ENCODE measurements around the gene AMOTL1.

AMOTL1 gene

GRCh38 chr11:94767701-94768601, at the start of gene AMOTL1:
TSS of gene AMOTL1 (plus strand) at chr11:94768356. CDS start at chr11:94768512, 156 bp downstream.
- peak; percentile 88 for DNase-seq

GRCh38 chr11:94719876-94720275, 48.3 kb upstream of the AMOTL1 start:
- DNase-seq = no peak

GRCh38 chr11:94721565-94722292, 46.4 kb upstream of the AMOTL1 start:
- DNase-seq = no peak

- no peak for DNase-seq
These were observed 45.4 kb upstream of the AMOTL1 start for GRCh38 chr11:94722735-94723134.

- DNase-seq = no peak
These were observed 43.1 kb upstream of the AMOTL1 start for GRCh38 chr11:94725097-94725496.

GRCh38 chr11:94727819-94728218, 40.3 kb upstream of the AMOTL1 start:
- DNase-seq = no peak

- peak; percentile 39 for DNase-seq
These were observed 39.6 kb upstream of the AMOTL1 start for GRCh38 chr11:94728541-94728940.

- no peak for DNase-seq
These were observed 39.0 kb upstream of the AMOTL1 start for GRCh38 chr11:94728966-94729751.

GRCh38 chr11:94730153-94730552, 38.0 kb upstream of the AMOTL1 start:
- DNase-seq = no peak

GRCh38 chr11:94731880-94732601, 36.1 kb upstream of the AMOTL1 start:
- DNase-seq = peak; percentile 76

GRCh38 chr11:94732617-94733281, 35.4 kb upstream of the AMOTL1 start:
- peak; percentile 28 for DNase-seq

GRCh38 chr11:94734563-94735275, 33.4 kb upstream of the AMOTL1 start:
- DNase-seq = no peak

GRCh38 chr11:94735907-94736306, 32.2 kb upstream of the AMOTL1 start:
- no peak for DNase-seq

GRCh38 chr11:94737171-94737611, 31.0 kb upstream of the AMOTL1 start:
- peak; percentile 53 for DNase-seq

- no peak for DNase-seq
These were observed 29.4 kb upstream of the AMOTL1 start for GRCh38 chr11:94738746-94739145.

- no peak for DNase-seq
These were observed 28.8 kb upstream of the AMOTL1 start for GRCh38 chr11:94739331-94739730.

GRCh38 chr11:94740083-94741021, 27.8 kb upstream of the AMOTL1 start:
- DNase-seq = peak; percentile 24

- DNase-seq = peak; percentile 61
These were observed 27.0 kb upstream of the AMOTL1 start for GRCh38 chr11:94741022-94741679.

GRCh38 chr11:94742665-94743064, 25.5 kb upstream of the AMOTL1 start:
- no peak for DNase-seq
